ENCODE data around the gene LRTM2. TPM values are rescaled to one million over a fixed set of nuclear protein-coding genes. Genes with fewer than 3 reads are reported as not detected.

LRTM2 gene
- total RNA-seq, 3 donors from 2014 or later, result not detected

GRCh38 chr12:1872001-1872400 is 51.6 kb downstream of the LRTM2 start:
- no peaks in the 10 kb centered on the region for H3K27me3 ChIP-seq
- intact Hi-C loops (cut with DNase I; ENCODE audit: low total_unique reads), result no loop called here
- no peak overlapping the region for H3K4me3 ChIP-seq
- H3K4me1 ChIP-seq, result no peaks in the 10 kb centered on the region
- DNase-seq (ENCODE audit: low spot score in 2 of 2), result peak in 1 of 2 donors; percentile 2
- no peak for TF ChIP-seq CTCF (IDR thresholded peaks at IDR 0.05)
- TF ChIP-seq POLR2AphosphoS5 (IDR thresholded peaks at IDR 0.05), result no peak
- TF ChIP-seq POLR2A (IDR thresholded peaks at IDR 0.05), result no peak
- no peaks in the 10 kb centered on the region for H3K36me3 ChIP-seq
- H3K27ac ChIP-seq, result no peak overlapping the region
- H3K9me3 ChIP-seq, result peaks cover 0 to 8% of the 10 kb centered on the region in 2 donors

DNA sequence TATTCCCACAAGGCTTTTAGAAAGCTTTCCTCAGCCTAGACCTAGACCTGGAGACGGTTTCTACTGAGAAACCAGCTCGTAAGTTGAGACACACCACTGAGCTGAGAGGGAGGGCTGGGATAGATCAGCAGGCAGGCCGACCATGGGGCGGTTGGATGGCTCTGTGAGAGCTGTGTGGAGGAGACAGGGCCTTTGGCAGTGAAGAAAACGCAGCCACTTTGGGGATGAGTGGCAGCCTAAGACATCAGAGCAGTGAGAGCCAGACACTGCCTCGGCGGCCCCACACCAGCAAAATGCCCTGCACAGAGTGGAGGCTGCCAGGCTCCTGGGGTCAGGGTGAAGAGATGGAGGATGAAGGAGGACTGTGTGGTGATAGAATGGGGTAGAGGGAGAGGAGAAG is 52.1 kb downstream of the LRTM2 start:
- Histone ChIP-seq H3K9me3 (peaks cover 0 to 8% of the 10 kb centered on the region in 2 donors), H3K4me3 (no peak overlapping the region), H3K27me3 (no peaks in the 10 kb centered on the region), H3K4me1 (no peaks in the 10 kb centered on the region), H3K36me3 (no peaks in the 10 kb centered on the region), H3K27ac (no peak overlapping the region)
- DNase-seq (ENCODE audit: low spot score in 2 of 2), result peak in 1 of 2 donors; percentile 4
- TF ChIP-seq CTCF (IDR thresholded peaks at IDR 0.05) (no peak), POLR2AphosphoS5 (IDR thresholded peaks at IDR 0.05) (no peak), POLR2A (IDR thresholded peaks at IDR 0.05) (no peak)
- intact Hi-C loops (cut with DNase I; ENCODE audit: low total_unique reads), result no loop called here

DNA sequence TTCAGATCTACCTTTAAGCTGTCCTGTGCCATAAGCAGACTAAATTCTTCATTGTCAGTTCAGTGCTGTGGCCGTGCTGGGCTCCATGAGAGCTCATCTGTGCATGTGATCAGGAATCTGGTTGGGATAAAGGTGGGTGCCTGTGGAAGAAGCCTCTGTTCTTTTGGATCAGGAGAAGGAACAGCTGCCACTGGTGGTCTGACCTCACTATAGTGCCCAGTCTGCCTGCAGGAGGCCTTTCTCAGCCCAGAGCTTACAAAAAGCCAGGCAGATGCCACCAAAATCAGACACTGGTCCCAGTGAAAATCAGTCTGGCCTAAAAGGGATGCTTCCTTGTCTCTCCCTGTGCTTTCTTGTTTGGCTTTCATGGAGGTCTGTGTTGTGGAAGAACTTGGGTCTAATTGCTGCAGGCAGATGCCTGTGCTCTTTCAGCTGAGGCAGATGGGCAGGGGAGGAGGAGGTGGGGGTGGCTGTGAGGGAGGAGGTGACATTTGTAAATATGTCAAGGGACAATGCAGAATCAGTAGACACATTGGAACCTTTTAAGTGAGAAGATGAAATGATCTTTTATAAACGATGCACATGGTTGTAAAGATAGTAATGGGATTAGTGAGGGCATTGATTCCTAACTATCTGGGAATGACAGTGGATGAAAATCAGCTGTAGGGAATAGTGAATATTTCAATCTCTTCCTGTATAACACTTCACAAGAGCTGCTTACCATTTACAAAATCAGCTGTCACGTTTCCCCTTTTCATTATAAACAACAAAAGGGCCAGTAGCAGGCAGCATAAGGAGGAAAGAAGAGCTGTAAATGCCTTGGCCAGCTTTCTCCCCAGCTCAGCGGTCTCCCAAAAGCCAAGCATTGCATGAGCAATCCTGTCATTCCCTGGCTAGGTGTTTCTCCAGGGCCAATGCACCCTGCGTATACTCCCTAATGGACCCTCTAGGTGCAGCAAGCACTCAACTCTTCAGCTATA is 53.5 kb downstream of the LRTM2 start:
- no peak for DNase-seq (ENCODE audit: low spot score in 2 of 2)
- intact Hi-C loops (cut with DNase I; ENCODE audit: low total_unique reads), result no loop called here

GRCh38 chr12:1875608-1876007 is 55.2 kb downstream of the LRTM2 start:
- Histone ChIP-seq H3K27ac (no peak overlapping the region), H3K4me3 (no peak overlapping the region), H3K27me3 (no peaks in the 10 kb centered on the region), H3K36me3 (no peaks in the 10 kb centered on the region), H3K4me1 (no peaks in the 10 kb centered on the region), H3K9me3 (no peaks in the 10 kb centered on the region)
- no peak for TF ChIP-seq POLR2AphosphoS5 (IDR thresholded peaks at IDR 0.05)
- no peak for TF ChIP-seq CTCF (IDR thresholded peaks at IDR 0.05)
- TF ChIP-seq POLR2A (IDR thresholded peaks at IDR 0.05), result no peak
- no peak for DNase-seq (ENCODE audit: low spot score in 2 of 2)
- intact Hi-C loops (cut with DNase I; ENCODE audit: low total_unique reads), result no loop called here

More for the DNA sequence above, 53.5 kb downstream of the LRTM2 start:
- Histone ChIP-seq H3K27me3 (no peaks in the 10 kb centered on the region), H3K27ac (no peak overlapping the region), H3K4me3 (no peak overlapping the region), H3K9me3 (peaks cover 0 to 8% of the 10 kb centered on the region in 2 donors), H3K4me1 (no peaks in the 10 kb centered on the region), H3K36me3 (no peaks in the 10 kb centered on the region)
- no peak for TF ChIP-seq CTCF (IDR thresholded peaks at IDR 0.05)
- TF ChIP-seq POLR2A (IDR thresholded peaks at IDR 0.05), result no peak
- no peak for TF ChIP-seq POLR2AphosphoS5 (IDR thresholded peaks at IDR 0.05)

GRCh38 chr12:1876086-1876485 is 55.7 kb downstream of the LRTM2 start:
- Histone ChIP-seq H3K9me3 (no peaks in the 10 kb centered on the region), H3K36me3 (no peaks in the 10 kb centered on the region), H3K4me3 (no peak overlapping the region), H3K4me1 (no peaks in the 10 kb centered on the region), H3K27me3 (no peaks in the 10 kb centered on the region), H3K27ac (no peak overlapping the region)
- DNase-seq (ENCODE audit: low spot score in 2 of 2), result no peak
- TF ChIP-seq POLR2AphosphoS5 (IDR thresholded peaks at IDR 0.05) (no peak), CTCF (IDR thresholded peaks at IDR 0.05) (no peak), POLR2A (IDR thresholded peaks at IDR 0.05) (no peak)
- intact Hi-C loops (cut with DNase I; ENCODE audit: low total_unique reads), result no loop called here
